Sigmoid colon (tissue), 4 donors: Measurements from ENCODE around the gene CFAP20DC.

Source experiments
- CTCF ChIP-seq, 4 experiments: fragments of 450-650 bp in 3 of 4; fragments of 200-600 bp in 1 of 4; IDR thresholded peaks; one replicate each; pipeline ENCODE4 v1.5.1; 2016 to 2019; ENCODE audit warnings: antibody characterized with exemption in 4 of 4, mild to moderate bottlenecking in 3 of 4, moderate library complexity in 2 of 4
- EP300 ChIP-seq, 4 donors: sonication (generic); formaldehyde crosslinking; IDR thresholded peaks; one replicate each; pipeline ENCODE4 v1.6.1; 2017; ENCODE audit warnings: antibody characterized with exemption in 4 of 4
- POLR2A ChIP-seq, 2 donors: fragments of 450-650 bp; IDR thresholded peaks; one replicate each; pipeline ENCODE4 v1.6.1; 2016; ENCODE audit warnings: antibody characterized with exemption in 2 of 2, mild to moderate bottlenecking in 2 of 2, moderate library complexity in 2 of 2

GRCh38 chr3:58804914-58805313 lies 244.9 kb downstream of the CFAP20DC start:
- TF ChIP-seq CTCF (IDR thresholded peaks at IDR 0.05) (no peak), EP300 (IDR thresholded peaks at IDR 0.05) (no peak), POLR2A (IDR thresholded peaks at IDR 0.05) (no peak)
